ENCODE measurements around the gene IFNA7. TPM values are rescaled to one million over a fixed set of nuclear protein-coding genes. Genes with fewer than 3 reads are reported as not detected.

The IFNA7 gene
- polyA plus RNA-seq, 1 of the 3 experiments (the other 2 are of a cell fraction) = not detected

DNA sequence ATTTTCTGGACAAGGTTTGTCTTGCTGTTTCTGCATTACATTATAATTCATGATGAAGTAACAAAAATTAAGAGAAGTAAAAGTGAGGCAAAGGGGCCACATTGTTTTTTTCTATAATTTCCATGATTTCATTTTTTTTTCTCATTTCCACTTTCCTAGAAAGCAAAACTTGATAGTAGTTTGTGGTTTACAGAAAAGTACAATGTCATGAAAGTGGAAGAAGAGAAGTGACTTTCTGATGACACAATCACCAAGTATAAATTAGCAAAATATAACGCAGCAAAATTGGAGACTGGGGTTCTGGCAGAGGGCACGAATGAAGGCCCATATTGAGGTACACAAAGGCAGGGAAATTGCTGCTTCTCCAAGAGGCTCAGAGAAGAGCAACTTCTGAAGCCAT, 42.8 kb upstream of the IFNA7 start:
- no peaks in the 10 kb centered on the region for H4K20me1 ChIP-seq (ENCODE audit: insufficient read depth)
- H3F3A ChIP-seq (replicated peaks; ENCODE audit: insufficient read depth) = no peaks in the 10 kb centered on the region
- TF ChIP-seq MXI1 (IDR thresholded peaks at IDR 0.05; ENCODE audit: low read depth, low read length) (no peak), SIN3A (IDR thresholded peaks at IDR 0.05; ENCODE audit: borderline replicate concordance, low read depth, low read length) (no peak), JUND (IDR thresholded peaks at IDR 0.05) (no peak), TAF1 (IDR thresholded peaks at IDR 0.05; ENCODE audit: borderline replicate concordance, low read depth, low read length) (no peak), EP300 (IDR thresholded peaks at IDR 0.05; ENCODE audit: borderline replicate concordance in 1 of 2, low read depth in 1 of 2, low read length in 1 of 2) (no peak), FOXM1 (IDR thresholded peaks at IDR 0.05; ENCODE audit: low read depth) (no peak), FOSL2 (IDR thresholded peaks at IDR 0.05; ENCODE audit: borderline replicate concordance, low read depth) (no peak), TCF12 (IDR thresholded peaks at IDR 0.05) (no peak), EZH2phosphoT487 (IDR thresholded peaks at IDR 0.05; ENCODE audit: borderline replicate concordance, low read depth) (no peak), CHD2 (IDR thresholded peaks at IDR 0.05; ENCODE audit: low read length, partially characterized antibody) (no peak), TEAD4 (IDR thresholded peaks at IDR 0.05; ENCODE audit: borderline replicate concordance, insufficient read depth) (no peak)
- TF ChIP-seq, protein P1, sequence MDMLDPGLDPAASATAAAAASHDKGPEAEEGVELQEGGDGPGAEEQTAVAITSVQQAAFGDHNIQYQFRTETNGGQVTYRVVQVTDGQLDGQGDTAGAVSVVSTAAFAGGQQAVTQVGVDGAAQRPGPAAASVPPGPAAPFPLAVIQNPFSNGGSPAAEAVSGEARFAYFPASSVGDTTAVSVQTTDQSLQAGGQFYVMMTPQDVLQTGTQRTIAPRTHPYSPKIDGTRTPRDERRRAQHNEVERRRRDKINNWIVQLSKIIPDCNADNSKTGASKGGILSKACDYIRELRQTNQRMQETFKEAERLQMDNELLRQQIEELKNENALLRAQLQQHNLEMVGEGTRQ (IDR thresholded peaks at IDR 0.05; ENCODE audit: borderline replicate concordance, low read depth, low read length) = no peak
- TF ChIP-seq, protein P2, sequence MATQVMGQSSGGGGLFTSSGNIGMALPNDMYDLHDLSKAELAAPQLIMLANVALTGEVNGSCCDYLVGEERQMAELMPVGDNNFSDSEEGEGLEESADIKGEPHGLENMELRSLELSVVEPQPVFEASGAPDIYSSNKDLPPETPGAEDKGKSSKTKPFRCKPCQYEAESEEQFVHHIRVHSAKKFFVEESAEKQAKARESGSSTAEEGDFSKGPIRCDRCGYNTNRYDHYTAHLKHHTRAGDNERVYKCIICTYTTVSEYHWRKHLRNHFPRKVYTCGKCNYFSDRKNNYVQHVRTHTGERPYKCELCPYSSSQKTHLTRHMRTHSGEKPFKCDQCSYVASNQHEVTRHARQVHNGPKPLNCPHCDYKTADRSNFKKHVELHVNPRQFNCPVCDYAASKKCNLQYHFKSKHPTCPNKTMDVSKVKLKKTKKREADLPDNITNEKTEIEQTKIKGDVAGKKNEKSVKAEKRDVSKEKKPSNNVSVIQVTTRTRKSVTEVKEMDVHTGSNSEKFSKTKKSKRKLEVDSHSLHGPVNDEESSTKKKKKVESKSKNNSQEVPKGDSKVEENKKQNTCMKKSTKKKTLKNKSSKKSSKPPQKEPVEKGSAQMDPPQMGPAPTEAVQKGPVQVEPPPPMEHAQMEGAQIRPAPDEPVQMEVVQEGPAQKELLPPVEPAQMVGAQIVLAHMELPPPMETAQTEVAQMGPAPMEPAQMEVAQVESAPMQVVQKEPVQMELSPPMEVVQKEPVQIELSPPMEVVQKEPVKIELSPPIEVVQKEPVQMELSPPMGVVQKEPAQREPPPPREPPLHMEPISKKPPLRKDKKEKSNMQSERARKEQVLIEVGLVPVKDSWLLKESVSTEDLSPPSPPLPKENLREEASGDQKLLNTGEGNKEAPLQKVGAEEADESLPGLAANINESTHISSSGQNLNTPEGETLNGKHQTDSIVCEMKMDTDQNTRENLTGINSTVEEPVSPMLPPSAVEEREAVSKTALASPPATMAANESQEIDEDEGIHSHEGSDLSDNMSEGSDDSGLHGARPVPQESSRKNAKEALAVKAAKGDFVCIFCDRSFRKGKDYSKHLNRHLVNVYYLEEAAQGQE (IDR thresholded peaks at IDR 0.05; ENCODE audit: low read depth, low read length) = no peak
- TF ChIP-seq, protein P3, sequence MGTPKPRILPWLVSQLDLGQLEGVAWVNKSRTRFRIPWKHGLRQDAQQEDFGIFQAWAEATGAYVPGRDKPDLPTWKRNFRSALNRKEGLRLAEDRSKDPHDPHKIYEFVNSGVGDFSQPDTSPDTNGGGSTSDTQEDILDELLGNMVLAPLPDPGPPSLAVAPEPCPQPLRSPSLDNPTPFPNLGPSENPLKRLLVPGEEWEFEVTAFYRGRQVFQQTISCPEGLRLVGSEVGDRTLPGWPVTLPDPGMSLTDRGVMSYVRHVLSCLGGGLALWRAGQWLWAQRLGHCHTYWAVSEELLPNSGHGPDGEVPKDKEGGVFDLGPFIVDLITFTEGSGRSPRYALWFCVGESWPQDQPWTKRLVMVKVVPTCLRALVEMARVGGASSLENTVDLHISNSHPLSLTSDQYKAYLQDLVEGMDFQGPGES (IDR thresholded peaks at IDR 0.05; ENCODE audit: low read depth, low read length) = no peak
- H3K27me3 ChIP-seq (ENCODE audit: insufficient read depth) = no peaks in the 10 kb centered on the region; the same call in 1 of the 2 replicates
- H3K4me2 ChIP-seq = no peak overlapping the region
- no peaks in the 10 kb centered on the region for H3K9me2 ChIP-seq
- no peak overlapping the region for H3K27ac ChIP-seq (ENCODE audit: low read depth in 2 of 2, low read length in 1 of 2)
- no peaks in the 10 kb centered on the region for H3K36me3 ChIP-seq (replicated peaks in 1 of 2; ENCODE audit: control insufficient read depth in 1 of 2, insufficient read depth in 2 of 2, low read length in 1 of 2)
- DNase-seq = no peak
- H3K9ac ChIP-seq = no peak overlapping the region
- WGBS (ENCODE audit: low lambda C conversion rate) = 1% methylated on average over 2 of the region's 2 CpGs
- no peak overlapping the region for H2AFZ ChIP-seq (ENCODE audit: low read depth)
- H3K79me2 ChIP-seq (ENCODE audit: insufficient read depth) = no peaks in the 10 kb centered on the region
- ChIA-PET POLR2A (no interaction called here), CTCF (no interaction called here)
- no peaks in the 10 kb centered on the region for H3K9me3 ChIP-seq
- H3K4me1 ChIP-seq (ENCODE audit: control insufficient read depth in 1 of 2, insufficient read depth in 2 of 2, low read depth in 1 of 2, low read length in 1 of 2) = no peaks in the 10 kb centered on the region
- no peak overlapping the region for H3K4me3 ChIP-seq (ENCODE audit: low read depth in 2 of 2, low read length in 1 of 2)
